Sciatic nerve (tissue), 2 donors: ENCODE results near the gene SNRNP25. TPM values are rescaled to one million over a fixed set of nuclear protein-coding genes. Genes with fewer than 3 reads are reported as not detected.

ENCODE experiments used
- ATAC-seq: fragments of 200-7000 bp; cut with Tn5 transposase; one replicate; pipeline ENCODE4 v1.9.1; 2020; ENCODE audit warnings: mild to moderate bottlenecking, moderate library complexity
- DNase-seq: peaks from one replicate; pipeline ENCODE4 v3.0.0-alpha.2; 2020; ENCODE audit warnings: low spot score
- intact Hi-C: fragments of 100-400 bp; cut with DNase I; formaldehyde crosslinking; loops from one replicate; pipeline ENCODE4 v1.14.2; 2022
- total RNA-seq: library from RNA; stranded (reverse); fragmentation: NEBNext Ultra II Directional; extraction: Animal tissue kit (Norgen Biotek cat#: 25700); gene quantifications from one replicate; pipeline ENCODE4 v1.2.1, GENCODE V29; 2021
- donor health status: DM: no; HTN: no; CAD: no.
- donor health status: DM: no; HTN: no; CAD: no.

SNRNP25 gene
- total RNA-seq, 1 donor from 2014 or later, result 8.7 TPM

DNA sequence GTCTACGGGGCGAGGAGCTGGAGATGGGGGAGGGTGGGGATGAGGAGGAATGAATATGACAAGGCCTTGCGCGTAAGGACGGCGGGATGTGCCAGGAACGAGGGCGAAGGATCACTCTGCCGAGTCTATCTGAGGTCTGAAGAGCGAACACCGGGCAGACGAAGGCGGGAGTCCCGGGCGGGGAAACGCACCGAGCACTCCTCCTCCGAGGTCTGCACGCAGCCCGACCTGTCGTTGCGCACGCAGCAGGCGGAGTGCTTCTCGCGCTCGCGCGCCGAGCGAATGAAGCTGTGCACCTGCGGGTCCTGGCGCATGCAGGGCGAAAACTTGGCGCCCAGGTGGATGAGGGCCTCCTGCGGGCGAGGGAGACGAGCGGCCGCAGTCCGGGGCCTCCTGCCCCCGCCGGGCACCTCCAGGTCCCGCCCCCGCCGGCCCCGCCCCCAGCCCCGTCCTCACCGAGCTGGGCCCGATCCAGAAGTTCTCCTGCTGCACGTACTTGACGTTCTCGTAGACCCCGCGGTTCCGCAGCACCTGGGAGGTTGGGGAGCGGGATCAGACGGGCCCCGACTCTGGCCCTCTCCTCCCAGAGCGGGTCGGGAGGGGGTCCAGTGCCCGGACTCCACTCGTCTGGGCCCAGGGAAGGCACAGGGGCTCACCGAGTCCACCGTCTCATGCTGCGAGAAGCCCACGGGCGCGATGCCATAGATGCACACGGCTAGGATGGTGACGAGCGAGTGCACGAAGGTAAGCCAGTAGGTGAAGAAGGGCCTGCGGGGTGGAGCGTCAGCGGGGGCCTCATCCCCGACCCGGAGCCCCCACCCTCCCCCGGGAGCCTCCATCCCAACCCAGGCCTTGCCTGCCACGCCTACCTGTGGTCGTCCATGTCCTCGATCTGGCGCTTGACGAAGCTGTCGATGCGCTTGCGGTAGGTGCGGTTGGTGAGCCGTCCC, 7.6 kb downstream of the SNRNP25 start:
- peak; percentile 59 for DNase-seq
- intact Hi-C loops, result no loop called here
- no peak for ATAC-seq

GRCh38 chr16:61879-62281, 8.3 kb downstream of the SNRNP25 start:
- peak; percentile 56 for DNase-seq
- intact Hi-C loops, result no loop called here
- ATAC-seq, result no peak

DNA sequence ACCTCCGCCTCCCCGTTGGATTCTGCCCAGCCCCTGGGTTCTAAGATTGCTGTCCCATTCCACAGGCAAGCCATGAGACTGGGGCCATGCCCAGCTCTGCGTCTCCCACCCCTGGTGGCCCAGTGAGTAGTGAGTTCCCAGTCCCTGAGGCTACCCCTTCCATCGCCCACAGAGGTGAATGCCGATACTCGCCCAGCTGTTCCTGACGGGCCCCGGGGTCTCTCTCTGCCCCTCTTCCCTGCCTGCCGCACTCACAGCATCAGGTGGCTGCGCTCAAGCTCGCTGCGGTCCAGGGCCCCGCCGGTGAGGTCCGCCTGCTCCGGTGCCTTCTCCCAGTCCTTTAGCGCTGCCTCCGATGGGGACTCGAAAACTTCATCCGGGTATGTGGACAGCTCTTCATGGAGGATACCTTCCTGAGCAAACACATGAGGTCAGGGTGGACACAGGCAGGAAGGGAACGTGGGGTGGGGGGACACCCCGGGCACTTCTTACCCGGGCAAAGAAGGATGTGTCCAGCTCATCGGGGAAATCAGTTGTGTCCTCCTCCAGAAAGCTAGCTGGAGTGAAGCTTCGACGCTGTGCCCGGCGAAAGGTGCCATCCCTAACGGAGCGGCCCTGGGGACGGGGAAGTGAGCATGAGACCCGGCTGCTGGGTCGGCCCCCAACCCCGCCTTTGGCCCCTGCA, 8.8 kb downstream of the SNRNP25 start:
- ATAC-seq (no peak), DNase-seq (no peak)
- intact Hi-C loops, result no loop called here

DNA sequence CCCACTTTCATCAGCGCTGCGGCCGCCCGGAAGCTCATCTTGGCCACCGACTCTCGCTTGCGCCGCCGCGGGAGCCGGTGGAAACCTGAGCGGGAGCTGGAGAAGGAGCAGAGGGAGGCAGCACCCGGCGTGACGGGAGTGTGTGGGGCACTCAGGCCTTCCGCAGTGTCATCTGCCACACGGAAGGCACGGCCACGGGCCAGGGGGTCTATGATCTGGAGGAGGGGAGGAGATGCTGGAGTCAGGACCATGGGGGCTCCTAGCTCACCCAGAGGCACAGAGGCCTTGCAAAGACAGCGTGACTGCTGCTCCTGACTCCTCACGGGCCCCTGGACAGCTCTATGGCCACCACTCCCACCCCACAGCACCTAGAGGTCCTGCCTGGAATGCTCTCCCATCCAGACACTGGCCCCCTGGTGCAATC, 9.4 kb downstream of the SNRNP25 start:
- intact Hi-C loops, result no loop called here
- DNase-seq (peak; percentile 57), ATAC-seq (no peak)

GRCh38 chr16:63466-63865, 9.8 kb downstream of the SNRNP25 start:
- peak; percentile 55 for DNase-seq
- ATAC-seq, result no peak
- intact Hi-C loops, result no loop called here

DNA sequence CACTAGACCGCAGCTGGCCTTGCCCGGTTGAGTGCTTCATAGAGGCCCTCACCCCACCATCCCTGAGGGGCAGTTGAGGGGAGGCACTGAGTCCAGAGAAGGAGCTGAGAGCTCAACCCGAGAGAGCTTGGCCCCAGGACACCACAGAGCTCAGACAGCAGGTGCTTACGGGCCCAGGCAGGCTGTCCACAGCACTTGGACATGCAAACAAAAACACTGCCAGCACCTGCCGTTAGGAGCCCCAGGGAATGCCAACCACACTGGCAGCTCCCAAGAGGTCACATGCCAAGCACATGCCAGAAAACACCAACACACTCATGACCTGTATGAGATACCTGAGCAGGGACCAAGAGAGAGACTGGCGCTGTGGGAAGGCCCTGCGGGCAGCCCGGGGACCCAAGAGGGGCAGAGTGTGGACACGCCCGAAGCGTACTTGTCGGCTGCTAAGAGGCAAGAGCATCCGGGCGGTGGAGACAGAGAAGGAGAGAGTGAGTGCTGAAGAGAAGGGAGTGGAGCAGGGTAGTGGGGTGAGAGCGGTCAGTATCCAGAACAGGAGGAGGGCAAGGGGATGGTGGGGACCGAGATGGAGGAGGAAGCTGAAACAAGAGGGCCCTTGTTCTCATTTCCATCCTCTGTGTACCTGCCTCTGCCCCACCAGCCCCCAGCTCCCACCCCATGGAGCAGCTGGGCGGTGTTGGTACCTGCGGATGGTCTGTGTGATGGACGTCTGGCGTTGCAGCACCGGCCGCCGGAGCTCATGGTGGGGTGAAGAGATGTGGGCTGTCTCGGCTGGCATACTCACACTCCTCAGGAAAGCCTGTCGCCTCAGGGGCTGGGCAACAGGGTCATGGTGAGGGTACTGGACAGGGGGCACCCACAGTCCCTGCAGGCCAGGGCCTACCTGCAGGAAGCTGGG, 10.6 kb downstream of the SNRNP25 start:
- ATAC-seq, result no peak
- intact Hi-C loops, result loop anchor here (2.0 kb wide), 1 partner anchor 33 kb away; no protein-coding TSS in a partner anchor
- no peak for DNase-seq

DNA sequence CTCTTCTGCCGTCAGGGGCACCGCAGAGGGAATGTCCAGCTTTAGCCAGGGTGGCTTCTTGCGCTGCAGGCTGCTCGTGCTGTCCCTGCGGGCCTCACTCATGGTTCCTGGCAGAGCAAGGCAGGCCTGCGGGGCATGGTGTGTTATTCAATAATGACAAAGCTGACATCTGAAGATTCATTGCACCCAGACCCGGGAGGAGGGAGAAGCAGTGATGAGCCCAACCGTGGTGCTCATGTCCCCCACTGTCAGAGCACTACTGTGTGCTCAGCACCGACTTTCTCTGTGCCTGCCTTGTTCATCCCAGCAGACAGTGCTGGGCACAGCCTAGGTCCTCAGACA, 11.3 kb downstream of the SNRNP25 start:
- no peak for DNase-seq
- no peak for ATAC-seq
- intact Hi-C loops, result loop anchor here (2.0 kb wide), 1 partner anchor 32 kb away; no protein-coding TSS in a partner anchor

- intact Hi-C loops, result loop anchor here (2.0 kb wide), 1 partner anchor 31 kb away; no protein-coding TSS in a partner anchor
- DNase-seq, result peak; percentile 91
Observed at GRCh38 chr16:65745-66144, 12.1 kb downstream of the SNRNP25 start.

DNA sequence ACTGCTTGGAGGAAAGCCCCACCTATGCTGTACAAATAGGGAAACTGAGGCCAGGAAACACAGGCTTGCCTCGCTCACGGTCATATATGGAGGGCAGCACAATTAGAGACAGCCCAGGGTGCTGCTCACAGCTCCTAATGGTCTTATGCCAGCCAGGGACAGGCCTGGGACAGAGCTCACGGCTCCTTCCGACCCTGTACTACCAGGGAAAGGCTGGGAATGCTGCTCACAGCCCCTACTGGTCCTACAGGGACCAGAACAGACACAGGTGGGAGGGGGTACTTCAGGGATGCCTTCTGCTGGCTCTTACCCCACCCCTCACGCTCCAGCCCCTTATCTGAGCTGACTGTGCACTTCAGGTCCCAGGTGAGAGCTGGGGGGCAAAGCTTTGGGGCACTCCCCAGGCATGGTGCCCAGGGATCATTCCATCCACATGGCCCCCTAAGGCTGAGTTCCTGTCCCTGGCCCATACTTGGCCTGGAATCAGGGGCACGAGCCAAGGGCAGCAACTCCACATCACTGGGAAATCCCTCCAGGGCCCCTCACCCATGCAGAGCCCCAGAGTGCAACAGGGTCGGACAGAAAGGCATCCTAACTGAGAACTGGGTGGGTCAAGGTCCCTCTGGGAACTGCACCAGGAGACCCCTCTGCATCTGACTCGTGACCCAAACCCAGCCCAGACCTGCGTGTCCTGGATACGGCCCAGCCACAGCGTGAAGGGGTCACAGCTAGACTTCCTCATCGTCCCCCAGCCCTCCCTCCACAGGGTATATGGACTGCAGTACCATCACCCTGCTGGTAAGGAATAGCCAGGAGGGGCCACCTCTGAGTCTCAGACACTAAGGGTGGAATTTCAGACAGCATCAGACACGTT, 12.9 kb downstream of the SNRNP25 start:
- ATAC-seq (no peak), DNase-seq (no peak)
- intact Hi-C loops, result no loop called here

More at GRCh38 chr16:65745-66144, 12.1 kb downstream of the SNRNP25 start:
- peak; percentile 69 for ATAC-seq

GRCh38 chr16:67183-67791, 13.7 kb downstream of the SNRNP25 start:
- peak; percentile 3 for ATAC-seq
- no peak for DNase-seq
- intact Hi-C loops, result no loop called here

DNA sequence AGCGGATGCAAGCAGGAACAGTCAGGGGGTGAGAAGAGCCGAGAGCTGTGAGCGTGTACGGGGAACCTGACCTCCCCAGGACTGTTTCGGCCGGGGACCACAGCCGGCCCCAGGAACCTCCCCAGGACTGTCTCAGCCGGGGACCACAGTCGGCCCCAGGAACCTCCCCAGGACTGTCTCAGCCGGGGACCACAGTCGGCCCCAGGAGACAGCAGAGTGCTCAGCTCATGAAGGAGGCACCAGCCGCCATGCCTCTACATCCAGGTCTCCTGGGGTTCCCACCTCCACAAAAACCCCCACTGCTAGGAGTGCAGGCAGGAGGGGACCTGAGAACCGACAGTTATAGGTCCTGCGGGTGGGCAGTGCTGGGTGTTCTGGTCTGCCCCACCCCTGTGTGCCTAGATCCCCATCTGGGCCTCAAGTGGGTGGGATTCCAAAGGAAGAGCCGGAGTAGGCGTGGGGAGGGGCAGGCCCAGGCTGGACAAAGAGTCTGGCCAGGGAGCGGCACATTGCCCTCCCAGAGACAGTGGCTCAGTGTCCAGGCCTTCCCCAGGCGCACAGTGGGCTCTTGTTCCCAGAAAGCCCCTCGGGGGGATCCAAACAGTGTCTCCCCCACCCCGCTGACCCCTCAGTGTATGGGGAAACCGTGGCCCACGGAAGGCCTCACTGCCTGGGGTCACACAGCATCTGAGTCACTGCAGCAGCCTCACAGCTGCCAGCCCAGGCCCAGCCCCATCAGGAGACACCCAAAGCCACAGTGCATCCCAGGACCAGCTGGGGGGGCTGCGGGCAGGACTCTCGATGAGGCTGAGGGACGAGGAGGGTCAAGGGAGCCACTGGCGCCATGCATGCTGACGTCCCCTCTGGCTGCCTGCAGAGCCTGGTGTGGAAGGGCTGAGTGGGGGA, 14.5 kb downstream of the SNRNP25 start:
- intact Hi-C loops, result no loop called here
- no peak for DNase-seq

DNA sequence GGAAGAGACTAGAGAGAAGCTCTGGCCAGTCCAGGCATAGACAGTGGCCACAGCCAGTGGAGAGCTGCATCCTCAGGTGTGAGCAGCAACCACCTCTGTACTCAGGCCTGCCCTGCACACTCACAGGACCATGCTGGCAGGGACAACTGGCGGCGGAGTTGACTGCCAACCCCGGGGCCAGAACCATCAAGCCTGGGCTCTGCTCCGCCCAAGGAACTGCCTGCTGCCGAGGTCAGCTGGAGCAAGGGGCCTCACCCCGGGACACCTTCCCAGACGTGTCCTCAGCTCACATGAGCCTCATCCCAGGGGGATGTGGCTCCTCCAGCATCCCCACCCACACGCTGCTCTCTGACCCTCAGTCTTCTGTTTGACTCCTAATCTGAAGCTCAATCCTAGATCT, 15.6 kb downstream of the SNRNP25 start:
- DNase-seq (no peak), ATAC-seq (no peak)
- intact Hi-C loops, result no loop called here

More for the DNA sequence above, 14.5 kb downstream of the SNRNP25 start:
- ATAC-seq, result peak; percentile 58

DNA sequence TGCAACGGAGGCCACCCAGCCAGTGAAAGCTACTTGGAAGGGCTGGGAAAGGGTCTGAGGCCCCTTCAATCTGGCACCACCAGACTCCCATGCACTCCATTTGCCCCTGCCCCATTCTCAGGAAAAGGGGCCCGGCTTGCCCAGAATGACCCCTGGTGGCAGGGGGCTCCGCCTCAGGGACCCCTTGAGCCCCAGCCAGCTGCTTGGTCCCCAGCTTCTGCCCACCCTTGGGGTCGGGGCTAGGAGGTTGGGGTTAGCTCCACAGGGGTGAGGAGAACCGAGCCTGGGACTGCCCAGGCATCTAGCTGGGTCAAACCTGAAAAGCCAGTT, 17.5 kb downstream of the SNRNP25 start:
- no peak for DNase-seq
- ATAC-seq, result no peak
- intact Hi-C loops, result no loop called here

DNA sequence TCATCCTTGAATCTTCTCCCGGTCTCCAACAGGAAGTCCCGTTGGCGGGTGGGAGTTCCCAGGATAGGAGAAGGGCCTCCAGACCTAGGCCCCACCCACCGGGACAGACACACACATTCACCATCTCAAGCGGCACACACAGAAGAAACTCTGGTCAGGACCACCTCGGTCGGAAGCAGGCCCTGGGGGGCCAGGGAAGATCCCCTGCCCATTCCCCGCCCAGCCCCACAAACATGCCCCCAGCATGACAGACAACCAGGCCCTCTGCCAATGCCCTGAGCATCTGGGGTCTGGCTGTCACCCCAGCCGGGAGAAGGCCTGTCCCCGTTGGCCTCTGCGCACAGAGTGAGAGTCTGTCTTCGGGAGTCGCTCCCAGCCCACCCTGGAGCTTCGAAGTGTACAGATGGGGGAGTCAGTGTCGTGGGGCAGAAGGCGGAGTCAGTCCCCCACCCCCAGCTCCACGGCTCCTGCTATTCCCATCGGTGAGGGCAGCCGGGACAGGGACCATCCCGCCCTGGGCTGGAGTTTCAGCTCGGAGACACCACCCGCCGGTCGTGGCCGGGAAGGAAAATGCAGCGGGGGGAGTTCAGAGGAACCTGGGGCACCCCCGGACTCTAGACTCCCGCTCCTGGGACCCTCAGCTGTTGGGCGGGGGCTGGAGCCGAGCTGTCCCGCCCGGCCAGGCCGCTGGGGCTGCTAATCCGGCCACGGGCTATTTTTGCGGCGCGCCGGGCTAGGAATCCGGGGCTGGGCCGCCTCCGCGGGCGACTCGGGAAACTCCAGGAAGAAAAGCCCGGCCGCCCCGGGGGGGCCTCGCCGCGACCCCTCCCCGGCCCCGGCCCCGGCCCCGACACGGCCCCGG, 18.1 kb downstream of the SNRNP25 start:
- peak; percentile 87 for DNase-seq
- ATAC-seq, result peak; percentile 36
- intact Hi-C loops, result no loop called here

DNA sequence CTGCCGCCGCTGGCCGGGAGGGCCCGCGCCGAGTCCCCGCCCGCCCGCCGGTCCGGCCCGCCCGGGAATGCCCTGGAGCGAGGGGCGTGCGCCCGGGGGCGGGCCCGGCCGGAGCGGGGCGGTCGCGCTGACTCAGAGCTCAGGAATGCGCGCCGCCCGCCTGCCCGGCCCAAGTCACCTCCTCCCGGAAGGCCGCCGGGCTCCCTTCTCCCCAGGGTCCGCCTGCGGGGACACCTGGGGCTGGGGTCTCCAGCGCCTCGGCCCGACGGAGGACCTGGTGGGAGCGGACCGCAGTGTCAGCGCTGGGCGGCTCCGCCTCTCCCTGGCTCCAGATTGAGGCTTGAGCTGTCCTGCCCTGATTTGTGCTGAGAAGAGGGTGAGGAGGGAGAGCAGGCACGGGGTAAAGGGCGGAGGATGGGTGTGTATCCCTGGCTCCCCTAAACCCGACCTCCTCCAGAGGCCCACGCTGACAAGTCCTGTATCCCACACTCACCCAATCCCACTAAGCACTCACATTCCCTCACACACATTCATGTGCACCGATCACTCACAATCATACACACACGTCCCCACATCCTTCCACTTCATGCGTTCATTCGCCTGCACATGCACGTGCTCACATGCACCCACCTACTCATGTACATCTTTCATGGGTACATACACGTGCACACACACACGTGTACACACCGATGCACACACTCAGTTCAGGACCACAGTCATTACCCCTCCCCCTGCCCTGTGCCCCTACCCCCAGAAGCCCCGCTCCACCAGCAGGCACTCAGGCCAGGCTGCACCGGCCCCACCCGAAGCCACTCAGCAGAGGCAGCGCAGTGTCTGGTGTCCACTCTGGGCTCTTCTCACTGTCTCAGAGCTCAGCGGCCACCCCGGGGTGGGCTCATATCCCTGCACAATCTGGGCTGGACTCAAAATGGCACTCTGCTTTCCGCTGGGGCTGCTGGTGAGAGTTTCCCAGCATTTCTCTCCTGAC, 19.2 kb downstream of the SNRNP25 start, which contains the start of gene RHBDF1:
RHBDF1 (minus strand) TSS at position 71 of the 988 bp plus-strand sequence. CDS start 7,616 bp downstream, outside the sequence.
- ATAC-seq (peak; percentile 21), DNase-seq (no peak)

More for the DNA sequence above, 19.2 kb downstream of the SNRNP25 start, which contains the start of gene RHBDF1:
- intact Hi-C loops, result no loop called here
